ENCODE data around the gene FIBCD1.

DNA sequence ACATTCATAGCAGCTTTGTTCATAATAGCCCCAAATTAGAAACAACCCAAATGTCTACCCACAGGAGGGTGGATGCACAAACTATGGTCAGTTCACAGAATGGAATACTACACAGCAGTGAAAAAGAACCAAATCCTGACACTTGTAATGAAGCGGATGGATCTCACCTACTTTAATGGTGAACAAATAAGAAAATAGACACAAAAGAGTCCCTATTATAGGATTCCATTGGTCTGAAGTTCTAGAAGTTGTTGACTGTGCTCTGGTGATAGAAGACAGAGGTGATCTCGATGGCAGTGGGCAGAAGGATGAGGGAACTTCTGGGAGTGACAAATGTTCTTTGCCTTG, 49.3 kb upstream of the FIBCD1 start:
- TF ChIP-seq TCF12 (IDR thresholded peaks at IDR 0.05; ENCODE audit: low read depth, low read length) (no peak), JUND (IDR thresholded peaks at IDR 0.05; ENCODE audit: low read length) (no peak), POLR2AphosphoS5 (IDR thresholded peaks at IDR 0.05; ENCODE audit: low read depth, low read length) (no peak), EZH2 (IDR thresholded peaks at IDR 0.05; ENCODE audit: low read depth, low read length, severe bottlenecking) (no peak)
- TF ChIP-seq, protein P1, sequence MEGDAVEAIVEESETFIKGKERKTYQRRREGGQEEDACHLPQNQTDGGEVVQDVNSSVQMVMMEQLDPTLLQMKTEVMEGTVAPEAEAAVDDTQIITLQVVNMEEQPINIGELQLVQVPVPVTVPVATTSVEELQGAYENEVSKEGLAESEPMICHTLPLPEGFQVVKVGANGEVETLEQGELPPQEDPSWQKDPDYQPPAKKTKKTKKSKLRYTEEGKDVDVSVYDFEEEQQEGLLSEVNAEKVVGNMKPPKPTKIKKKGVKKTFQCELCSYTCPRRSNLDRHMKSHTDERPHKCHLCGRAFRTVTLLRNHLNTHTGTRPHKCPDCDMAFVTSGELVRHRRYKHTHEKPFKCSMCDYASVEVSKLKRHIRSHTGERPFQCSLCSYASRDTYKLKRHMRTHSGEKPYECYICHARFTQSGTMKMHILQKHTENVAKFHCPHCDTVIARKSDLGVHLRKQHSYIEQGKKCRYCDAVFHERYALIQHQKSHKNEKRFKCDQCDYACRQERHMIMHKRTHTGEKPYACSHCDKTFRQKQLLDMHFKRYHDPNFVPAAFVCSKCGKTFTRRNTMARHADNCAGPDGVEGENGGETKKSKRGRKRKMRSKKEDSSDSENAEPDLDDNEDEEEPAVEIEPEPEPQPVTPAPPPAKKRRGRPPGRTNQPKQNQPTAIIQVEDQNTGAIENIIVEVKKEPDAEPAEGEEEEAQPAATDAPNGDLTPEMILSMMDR (IDR thresholded peaks at IDR 0.05; ENCODE audit: control extremely low read depth in 1 of 3, insufficient read depth in 1 of 3, low read depth in 1 of 3, low read length in 3 of 3): no peak
